Purkinje cell (primary cell): ENCODE data around the gene RPTN. TPM values are rescaled to one million over a fixed set of nuclear protein-coding genes. Genes with fewer than 3 reads are reported as not detected.

ENCODE experiments used
- polyA plus RNA-seq: library from polyadenylated mRNA; unstranded; fragments of >200 nt; fragmentation: Nextera tagmentation; gene quantifications from 2 replicates; pipeline ENCODE4 v1.2.1, GENCODE V29; 2014

Gene RPTN
- polyA plus RNA-seq: not detected in 2 replicates

DNA sequence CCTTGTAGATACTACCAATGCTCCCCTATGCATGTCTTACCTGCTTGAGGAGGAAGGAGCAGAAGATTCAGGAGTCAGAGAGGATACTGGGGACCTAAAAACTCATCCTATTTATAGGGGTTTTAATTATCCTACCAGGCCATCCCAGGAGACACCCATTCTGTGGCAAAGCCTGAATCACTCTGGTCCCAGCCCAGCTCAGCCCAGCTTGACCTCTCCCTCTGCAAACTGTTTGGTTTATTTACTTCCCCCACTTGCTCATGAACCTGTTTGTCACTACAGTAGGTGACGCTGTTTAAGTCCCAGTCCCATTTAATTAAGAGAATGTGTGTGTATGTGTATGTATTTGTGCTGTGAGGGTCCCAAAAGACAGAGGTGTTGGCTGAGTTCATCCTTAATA lies at the start of gene RPTN:
TSS of gene RPTN (minus strand) at position 85 of the 400 bp plus-strand sequence. CDS start 1,339 bp downstream, outside the sequence.

GRCh38 chr1:152115344-152115743 lies 43.7 kb downstream of the RPTN start, which contains the start of gene TCHH:
TSS of gene TCHH (minus strand) at chr1:152115444. CDS start at chr1:152114080, 1,364 bp downstream.

Other genes starting within 250 kb of the RPTN start
- 18.5 and 18.7 TPM in 2 replicates for gene THEM4, start 249.7 kb downstream of the RPTN start, polyA plus RNA-seq
- 8.6 and 13.4 TPM in 2 replicates for gene S100A10, start 165.4 kb downstream of the RPTN start, polyA plus RNA-seq
- 7.3 TPM in 1 of 2 replicates, not detected in the other for gene S100A11, start 122.2 kb downstream of the RPTN start, polyA plus RNA-seq
- not detected in 2 replicates for gene TCHHL1, start 70.2 kb downstream of the RPTN start, polyA plus RNA-seq
- not detected in 2 replicates for gene TCHH, start 43.8 kb downstream of the RPTN start, polyA plus RNA-seq
- 0.22 TPM in 1 of 2 replicates, not detected in the other for gene HRNR, start 65.0 kb upstream of the RPTN start, polyA plus RNA-seq
- gene FLG, start 166.0 kb upstream of the RPTN start, polyA plus RNA-seq: 0.13 TPM in 1 of 2 replicates, not detected in the other
- gene FLG2, start 200.8 kb upstream of the RPTN start, polyA plus RNA-seq: not detected in 2 replicates